SK-N-SH (cell line): ENCODE data around the gene SAG. TPM values are rescaled to one million over a fixed set of nuclear protein-coding genes. Genes with fewer than 3 reads are reported as not detected.

Source experiments
- CTCF ChIA-PET: fragments of 300-600, 350-600 bp; formaldehyde crosslinking; extraction: SDS; loops from one replicate; lab custom pipeline; 2021; lab: Yijun Ruan, JAX
- POLR2A ChIA-PET: fragments of 350-600 bp; sonication (Branson Sonifier 250); formaldehyde crosslinking; extraction: SDS; loops from one replicate; lab custom pipeline; 2020; ENCODE audit warnings: antibody characterized with exemption, inconsistent platforms; lab: Yijun Ruan, JAX
- DNase-seq: peaks from one replicate; pipeline ENCODE4 v3.0.0; 2012
- H2AFZ ChIP-seq: fragments of 200-600 bp; sonication (generic); 2 replicates; pipeline ENCODE4 v1.8.1; 2016; ENCODE audit warnings: antibody characterized with exemption, mild to moderate bottlenecking, low read depth
- H3F3A ChIP-seq: fragments of 200-600 bp; sonication (generic); replicated peaks from 2 replicates; pipeline ENCODE3; 2016; ENCODE audit warnings: antibody characterized with exemption, mild to moderate bottlenecking; ENCODE audit not compliant: insufficient read depth
- H3K27ac ChIP-seq, 2 experiments: fragments of 200-500 bp in 1 of 2; fragments of 200-600 bp in 1 of 2; sonication (Bioruptor generic) in 1 of 2; sonication (generic), shearing (Covaris generic) in 1 of 2; 2 replicates each; pipeline versions ENCODE4 v1.5.1 to v1.6.1; 2014 to 2016; ENCODE audit warnings: low read depth in 2 of 2, inconsistent platforms in 1 of 2, low read length in 1 of 2, mild to moderate bottlenecking in 1 of 2, mixed read lengths in 1 of 2
- H3K27me3 ChIP-seq: fragments of 200-600 bp; sonication (generic), shearing (Covaris generic); 2 replicates; pipeline ENCODE4 v1.6.1; 2016; ENCODE audit warnings: mixed run types; ENCODE audit not compliant: insufficient read depth
- H3K36me3 ChIP-seq, 2 experiments: fragments of 200-500 bp in 1 of 2; fragments of 200-600 bp in 1 of 2; sonication (Bioruptor generic) in 1 of 2; sonication (generic) in 1 of 2; replicated peaks in 1 of 2; 2 replicates each; pipeline versions ENCODE3 to v1.5.1; 2014 to 2016; ENCODE audit warnings: low read length in 1 of 2, mild to moderate bottlenecking in 1 of 2; ENCODE audit not compliant: insufficient read depth in 2 of 2, control insufficient read depth in 1 of 2
- H3K4me1 ChIP-seq, 2 experiments: fragments of 200-500 bp in 1 of 2; fragments of 200-600 bp in 1 of 2; sonication (Bioruptor generic) in 1 of 2; sonication (generic), shearing (Covaris generic) in 1 of 2; 2 replicates each; pipeline versions ENCODE4 v1.5.1 to v1.6.1; 2014 to 2016; ENCODE audit warnings: low read depth in 1 of 2, low read length in 1 of 2, mixed run types in 1 of 2; ENCODE audit not compliant: insufficient read depth in 2 of 2, control insufficient read depth in 1 of 2
- H3K4me2 ChIP-seq: fragments of 200-600 bp; sonication (generic), shearing (Covaris generic); 2 replicates; pipeline ENCODE4 v1.6.1; 2017; ENCODE audit warnings: mixed run types
- H3K4me3 ChIP-seq, 2 experiments: fragments of 200-500 bp in 1 of 2; fragments of 200-600 bp in 1 of 2; sonication (Bioruptor generic) in 1 of 2; sonication (generic), shearing (Covaris generic) in 1 of 2; 2 replicates each; pipeline versions ENCODE4 v1.5.1 to v1.8.1; 2014 to 2016; ENCODE audit warnings: low read depth in 2 of 2, inconsistent platforms in 1 of 2, low read length in 1 of 2, mild to moderate bottlenecking in 1 of 2, mixed read lengths in 1 of 2, moderate library complexity in 1 of 2
- H3K79me2 ChIP-seq: fragments of 200-600 bp; sonication (generic); 2 replicates; pipeline ENCODE4 v1.8.1; 2017; ENCODE audit warnings: mild to moderate bottlenecking; ENCODE audit not compliant: insufficient read depth
- H3K9ac ChIP-seq: fragments of 200-600 bp; sonication (generic); 2 replicates; pipeline ENCODE4 v1.6.1; 2017; ENCODE audit warnings: mixed run types
- H3K9me2 ChIP-seq: fragments of 200-600 bp; sonication (generic); 2 replicates; pipeline ENCODE4 v1.6.1; 2017; ENCODE audit warnings: mixed run types
- H3K9me3 ChIP-seq: fragments of 200-600 bp; sonication (generic); 2 replicates; pipeline ENCODE4 v1.6.1; 2017; ENCODE audit warnings: mixed run types, mild to moderate bottlenecking, moderate library complexity
- H4K20me1 ChIP-seq: fragments of 200-600 bp; sonication (generic); 2 replicates; pipeline ENCODE4 v1.6.1; 2017; ENCODE audit warnings: mild to moderate bottlenecking, mixed run types; ENCODE audit not compliant: insufficient read depth
- CHD2 ChIP-seq: fragments of 150-350 bp; IDR thresholded peaks from 2 replicates; pipeline ENCODE4 v1.6.1; 2018; ENCODE audit warnings: low read length; ENCODE audit not compliant: partially characterized antibody
- ELF1 ChIP-seq: IDR thresholded peaks from 2 replicates; pipeline ENCODE4 v1.4.0; 2012
- EP300 ChIP-seq, 2 experiments: IDR thresholded peaks; 2 replicates each; pipeline versions ENCODE4 v1.4.0 to v1.6.1; 2012; ENCODE audit warnings: borderline replicate concordance in 1 of 2, low read depth in 1 of 2, low read length in 1 of 2
- FOSL2 ChIP-seq: IDR thresholded peaks from 2 replicates; pipeline ENCODE4 v1.4.0; 2012; ENCODE audit warnings: low read depth, mild to moderate bottlenecking, moderate library complexity, borderline replicate concordance
- FOXJ3 ChIP-seq: sonication (generic); formaldehyde crosslinking; IDR thresholded peaks from 2 replicates; pipeline ENCODE4 v1.5.1; 2020; ENCODE audit warnings: mild to moderate bottlenecking, missing genetic modification reagents
- FOXM1 ChIP-seq: IDR thresholded peaks from 2 replicates; pipeline ENCODE4 v1.4.0; 2012; ENCODE audit warnings: low read depth, mild to moderate bottlenecking
- GATA2 ChIP-seq: sonication (generic); formaldehyde crosslinking; IDR thresholded peaks from 2 replicates; pipeline ENCODE4 v1.5.0; 2020; ENCODE audit warnings: mild to moderate bottlenecking, missing genetic modification reagents
- MXI1 ChIP-seq: IDR thresholded peaks from 2 replicates; pipeline ENCODE4 v1.6.1; 2012; ENCODE audit warnings: mild to moderate bottlenecking, low read depth, low read length, improper control_type of control experiment
- NRF1 ChIP-seq: IDR thresholded peaks from 2 replicates; pipeline ENCODE4 v1.6.1; 2012; ENCODE audit warnings: low read depth, mild to moderate bottlenecking, low read length
- RCOR1 ChIP-seq: fragments of 150-350 bp; IDR thresholded peaks from 2 replicates; pipeline ENCODE4 v1.6.1; 2017; ENCODE audit warnings: antibody characterized with exemption, low read length
- RFX5 ChIP-seq: IDR thresholded peaks from 2 replicates; pipeline ENCODE4 v1.6.1; 2012; ENCODE audit warnings: mild to moderate bottlenecking, improper control_type of control experiment, low read length
- RXRA ChIP-seq: IDR thresholded peaks from 2 replicates; pipeline ENCODE4 v1.4.0; 2012; ENCODE audit warnings: low read depth, mild to moderate bottlenecking, borderline replicate concordance
- SMC3 ChIP-seq: IDR thresholded peaks from 2 replicates; pipeline ENCODE4 v1.6.1; 2012; ENCODE audit warnings: low read depth, low read length, improper control_type of control experiment
- TAF1 ChIP-seq: IDR thresholded peaks from 2 replicates; pipeline ENCODE4 v1.6.1; 2012; ENCODE audit warnings: low read depth, mild to moderate bottlenecking, low read length, moderate library complexity, borderline replicate concordance
- TCF12 ChIP-seq: IDR thresholded peaks from 2 replicates; pipeline ENCODE4 v1.4.0; 2012
- TEAD4 ChIP-seq: IDR thresholded peaks from 2 replicates; pipeline ENCODE4 v1.4.0; 2012; ENCODE audit warnings: mild to moderate bottlenecking, borderline replicate concordance; ENCODE audit not compliant: insufficient read depth
- YY1 ChIP-seq: IDR thresholded peaks from 2 replicates; pipeline ENCODE4 v1.4.0; 2012; ENCODE audit warnings: low read depth, mild to moderate bottlenecking
- WGBS: methylation state at CpG from one replicate; pipeline ENCODE4 v1.1.6; 2017; ENCODE audit warnings: low lambda C conversion rate; 5-methylcytosine and 5-hydroxymethylcytosine counted together
- polyA plus RNA-seq, 3 experiments: library from polyadenylated mRNA; depleted of rRNA; stranded (reverse); fragments of >200 nt; gene quantifications; 2 replicates each; pipeline ENCODE4 v1.2.3, GENCODE V29; 2012
- TF ChIP-seq, protein P1 (sequence below): fragments of 150-350 bp; IDR thresholded peaks from 2 replicates; pipeline ENCODE4 v1.6.1; 2017; ENCODE audit warnings: antibody characterized with exemption, low read length, low read depth, borderline replicate concordance
- TF ChIP-seq, protein P2 (sequence below): fragments of 150-350 bp; IDR thresholded peaks from 2 replicates; pipeline ENCODE4 v1.6.1; 2016; ENCODE audit warnings: mild to moderate bottlenecking, low read depth, low read length
- TF ChIP-seq, protein P3 (sequence below): IDR thresholded peaks from 2 replicates; pipeline ENCODE4; 2012
- TF ChIP-seq, protein P4 (sequence below): IDR thresholded peaks from 2 replicates; pipeline ENCODE4 v1.4.0; 2012; ENCODE audit warnings: low read depth, borderline replicate concordance

Gene SAG
- polyA plus RNA-seq, 1 of the 3 experiments (the other 2 are of a cell fraction) = not detected

DNA sequence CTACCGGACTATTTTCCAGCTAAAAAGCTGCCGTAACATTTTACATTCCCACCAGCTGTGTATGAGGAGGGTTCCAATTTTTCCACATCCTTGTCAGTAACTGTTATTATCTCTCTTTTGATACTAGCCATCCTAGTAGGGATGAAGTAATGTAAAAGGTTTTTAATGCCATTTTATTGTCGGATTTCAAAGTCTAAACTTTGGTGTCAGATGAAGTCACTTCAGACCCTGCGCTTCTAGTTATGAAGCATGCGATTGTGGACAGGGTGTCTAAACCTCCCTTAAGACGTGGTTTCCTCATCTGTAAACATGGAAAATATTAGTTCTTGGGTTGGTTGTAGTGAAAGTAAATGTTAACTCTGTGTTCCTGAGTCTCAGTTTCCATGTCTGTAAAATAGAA is 51.3 kb downstream of the SAG start:
- H3K27ac ChIP-seq = no peak overlapping the region
- TF ChIP-seq FOXM1 (no peak), TAF1 (no peak), TEAD4 (no peak), FOSL2 (no peak), GATA2 (CRISPR knock-in tag) (no peak), YY1 (no peak), ELF1 (no peak), FOXJ3 (CRISPR knock-in tag) (no peak), RFX5 (no peak), SMC3 (no peak), EP300 (IDR thresholded peaks at IDR 0.05; ENCODE audit: borderline replicate concordance in 1 of 2, low read depth in 1 of 2, low read length in 1 of 2) (no peak)
- TF ChIP-seq, protein P1, sequence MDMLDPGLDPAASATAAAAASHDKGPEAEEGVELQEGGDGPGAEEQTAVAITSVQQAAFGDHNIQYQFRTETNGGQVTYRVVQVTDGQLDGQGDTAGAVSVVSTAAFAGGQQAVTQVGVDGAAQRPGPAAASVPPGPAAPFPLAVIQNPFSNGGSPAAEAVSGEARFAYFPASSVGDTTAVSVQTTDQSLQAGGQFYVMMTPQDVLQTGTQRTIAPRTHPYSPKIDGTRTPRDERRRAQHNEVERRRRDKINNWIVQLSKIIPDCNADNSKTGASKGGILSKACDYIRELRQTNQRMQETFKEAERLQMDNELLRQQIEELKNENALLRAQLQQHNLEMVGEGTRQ = no peak
- TF ChIP-seq, protein P2, sequence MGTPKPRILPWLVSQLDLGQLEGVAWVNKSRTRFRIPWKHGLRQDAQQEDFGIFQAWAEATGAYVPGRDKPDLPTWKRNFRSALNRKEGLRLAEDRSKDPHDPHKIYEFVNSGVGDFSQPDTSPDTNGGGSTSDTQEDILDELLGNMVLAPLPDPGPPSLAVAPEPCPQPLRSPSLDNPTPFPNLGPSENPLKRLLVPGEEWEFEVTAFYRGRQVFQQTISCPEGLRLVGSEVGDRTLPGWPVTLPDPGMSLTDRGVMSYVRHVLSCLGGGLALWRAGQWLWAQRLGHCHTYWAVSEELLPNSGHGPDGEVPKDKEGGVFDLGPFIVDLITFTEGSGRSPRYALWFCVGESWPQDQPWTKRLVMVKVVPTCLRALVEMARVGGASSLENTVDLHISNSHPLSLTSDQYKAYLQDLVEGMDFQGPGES = no peak
- TF ChIP-seq, all 33 proteins: peak for 0
- Histone ChIP-seq H2AFZ (no peak overlapping the region), H3K9me2 (no peaks in the 10 kb centered on the region), H3K4me3 (no peak overlapping the region), H3K4me1 (peaks cover 8 to 14% of the 10 kb centered on the region in 2 experiments; a peak in 2 of 4 replicates), H3K79me2 (peaks cover 70% of the 10 kb centered on the region), H3K4me2 (no peak overlapping the region), H3K27me3 (no peaks in the 10 kb centered on the region), H4K20me1 (0 out of 2 replicates have a peak, but pooled peaks cover 11% of the 10 kb centered on the region), H3K36me3 (peaks cover 0 to 15% of the 10 kb centered on the region in 2 experiments), H3K9me3 (no peaks in the 10 kb centered on the region; the same call in 1 of the 2 replicates), H3K9ac (no peak overlapping the region), H3F3A (no peaks in the 10 kb centered on the region)
- 93% methylated on average over 6 of the region's 6 CpGs for WGBS
- POLR2A ChIA-PET = no interaction called here
- CTCF ChIA-PET = no interaction called here
- no peak for DNase-seq

DNA sequence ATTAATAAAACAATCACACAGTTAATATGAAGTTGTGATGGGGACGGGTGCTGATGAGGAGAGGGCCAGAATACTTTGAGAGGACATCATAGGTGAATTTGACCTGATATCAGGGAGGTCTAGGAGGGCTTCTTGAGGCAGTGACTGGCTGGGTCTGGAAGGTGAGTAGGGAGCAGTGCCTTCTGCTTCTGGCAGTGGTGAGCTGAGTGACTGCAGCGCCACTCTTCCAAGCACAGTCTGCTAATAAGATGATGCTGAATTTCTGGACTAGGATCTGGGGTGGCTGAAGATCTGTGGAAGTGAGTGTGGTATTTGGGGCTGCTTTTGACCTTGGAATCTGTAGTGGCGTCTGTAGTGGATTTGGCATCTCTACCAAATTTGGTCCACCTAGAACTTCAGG is 52.2 kb downstream of the SAG start:
- no peak overlapping the region for H3K4me2 ChIP-seq
- no peaks in the 10 kb centered on the region for H3K27me3 ChIP-seq
- WGBS = 92% methylated on average over 3 of the region's 3 CpGs
- no peaks in the 10 kb centered on the region; the same call in 1 of the 2 replicates for H3K9me3 ChIP-seq
- H3K4me3 ChIP-seq = no peak overlapping the region
- DNase-seq = no peak
- ChIA-PET CTCF (interaction anchor here (0.6 to 1.7 kb wide), 2 partner anchors 13 to 27 kb away, joined by 3 read pairs; no protein-coding TSS in a partner anchor), POLR2A (no interaction called here)
- H4K20me1 ChIP-seq = 0 out of 2 replicates have a peak, but pooled peaks cover 11% of the 10 kb centered on the region
- peaks cover 0 to 20% of the 10 kb centered on the region in 2 experiments for H3K36me3 ChIP-seq
- no peak overlapping the region for H3K27ac ChIP-seq
- peaks cover 70% of the 10 kb centered on the region for H3K79me2 ChIP-seq
- H2AFZ ChIP-seq = no peak overlapping the region
- H3K9me2 ChIP-seq = no peaks in the 10 kb centered on the region
- peaks cover 7 to 14% of the 10 kb centered on the region in 2 experiments; a peak in 2 of 4 replicates for H3K4me1 ChIP-seq
- H3F3A ChIP-seq = no peaks in the 10 kb centered on the region
- H3K9ac ChIP-seq = no peak overlapping the region
- TF ChIP-seq RCOR1 (no peak), TEAD4 (no peak), EP300 (IDR thresholded peaks at IDR 0.05; ENCODE audit: borderline replicate concordance in 1 of 2, low read depth in 1 of 2, low read length in 1 of 2) (no peak), RXRA (no peak), MXI1 (no peak), NRF1 (no peak), ELF1 (no peak), YY1 (no peak), FOSL2 (no peak), CHD2 (no peak), TCF12 (no peak)
- TF ChIP-seq, protein P3, sequence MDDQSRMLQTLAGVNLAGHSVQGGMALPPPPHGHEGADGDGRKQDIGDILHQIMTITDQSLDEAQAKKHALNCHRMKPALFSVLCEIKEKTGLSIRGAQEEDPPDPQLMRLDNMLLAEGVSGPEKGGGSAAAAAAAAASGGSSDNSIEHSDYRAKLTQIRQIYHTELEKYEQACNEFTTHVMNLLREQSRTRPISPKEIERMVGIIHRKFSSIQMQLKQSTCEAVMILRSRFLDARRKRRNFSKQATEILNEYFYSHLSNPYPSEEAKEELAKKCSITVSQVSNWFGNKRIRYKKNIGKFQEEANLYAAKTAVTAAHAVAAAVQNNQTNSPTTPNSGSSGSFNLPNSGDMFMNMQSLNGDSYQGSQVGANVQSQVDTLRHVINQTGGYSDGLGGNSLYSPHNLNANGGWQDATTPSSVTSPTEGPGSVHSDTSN = no peak
- TF ChIP-seq, protein P4, sequence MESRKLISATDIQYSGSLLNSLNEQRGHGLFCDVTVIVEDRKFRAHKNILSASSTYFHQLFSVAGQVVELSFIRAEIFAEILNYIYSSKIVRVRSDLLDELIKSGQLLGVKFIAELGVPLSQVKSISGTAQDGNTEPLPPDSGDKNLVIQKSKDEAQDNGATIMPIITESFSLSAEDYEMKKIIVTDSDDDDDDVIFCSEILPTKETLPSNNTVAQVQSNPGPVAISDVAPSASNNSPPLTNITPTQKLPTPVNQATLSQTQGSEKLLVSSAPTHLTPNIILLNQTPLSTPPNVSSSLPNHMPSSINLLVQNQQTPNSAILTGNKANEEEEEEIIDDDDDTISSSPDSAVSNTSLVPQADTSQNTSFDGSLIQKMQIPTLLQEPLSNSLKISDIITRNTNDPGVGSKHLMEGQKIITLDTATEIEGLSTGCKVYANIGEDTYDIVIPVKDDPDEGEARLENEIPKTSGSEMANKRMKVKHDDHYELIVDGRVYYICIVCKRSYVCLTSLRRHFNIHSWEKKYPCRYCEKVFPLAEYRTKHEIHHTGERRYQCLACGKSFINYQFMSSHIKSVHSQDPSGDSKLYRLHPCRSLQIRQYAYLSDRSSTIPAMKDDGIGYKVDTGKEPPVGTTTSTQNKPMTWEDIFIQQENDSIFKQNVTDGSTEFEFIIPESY = no peak
- TF ChIP-seq, protein P2 = no peak
